GM21717 (cell line): ENCODE data around the gene EXOC2.
A peak's percentile ranks its signal among the peaks of the same experiment; 100 is the strongest.

ENCODE experiments used
- ATAC-seq: cut with Tn5 transposase; IDR thresholded peaks from one replicate; pipeline ENCODE4 v1.9.1; 2021; ENCODE audit warnings: mild to moderate bottlenecking, moderate library complexity; ENCODE audit not compliant: unreplicated experiment

EXOC2 gene

DNA sequence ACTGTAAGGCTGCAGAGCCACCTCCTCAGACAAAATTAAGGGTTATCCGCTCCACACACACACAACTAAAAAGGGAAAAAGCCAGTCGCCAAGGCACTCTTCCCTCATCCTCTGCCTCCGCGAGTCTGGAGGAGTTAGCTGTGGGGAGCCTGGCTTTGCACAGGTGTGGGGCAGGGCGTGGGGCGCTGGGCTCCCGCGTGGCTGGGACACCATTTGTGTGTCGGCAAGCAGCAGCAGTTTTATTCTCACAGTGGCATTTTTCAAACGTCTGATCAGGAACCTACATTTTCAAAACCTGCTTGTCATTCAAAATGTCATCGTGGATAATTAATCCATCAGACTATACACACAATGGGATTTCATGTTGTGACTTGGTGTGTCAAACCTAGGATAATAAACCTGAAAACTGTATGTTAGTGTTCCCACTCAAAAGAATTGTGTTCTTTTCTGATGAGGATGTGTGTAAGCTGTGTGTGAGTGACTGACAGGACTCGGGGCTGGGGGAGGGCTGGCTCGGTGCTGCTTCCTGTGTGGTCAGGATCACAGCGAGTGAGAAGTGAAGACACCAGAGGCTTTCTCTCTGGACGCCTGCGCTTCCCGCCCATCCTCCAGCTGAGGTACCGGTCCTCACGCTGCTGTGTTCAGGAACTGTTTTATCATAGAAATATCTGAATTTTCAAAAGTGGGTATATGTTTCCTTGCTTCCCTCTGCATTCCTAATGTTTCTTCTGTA is 218.3 kb downstream of the EXOC2 start:
- peak; percentile 66 for ATAC-seq

DNA sequence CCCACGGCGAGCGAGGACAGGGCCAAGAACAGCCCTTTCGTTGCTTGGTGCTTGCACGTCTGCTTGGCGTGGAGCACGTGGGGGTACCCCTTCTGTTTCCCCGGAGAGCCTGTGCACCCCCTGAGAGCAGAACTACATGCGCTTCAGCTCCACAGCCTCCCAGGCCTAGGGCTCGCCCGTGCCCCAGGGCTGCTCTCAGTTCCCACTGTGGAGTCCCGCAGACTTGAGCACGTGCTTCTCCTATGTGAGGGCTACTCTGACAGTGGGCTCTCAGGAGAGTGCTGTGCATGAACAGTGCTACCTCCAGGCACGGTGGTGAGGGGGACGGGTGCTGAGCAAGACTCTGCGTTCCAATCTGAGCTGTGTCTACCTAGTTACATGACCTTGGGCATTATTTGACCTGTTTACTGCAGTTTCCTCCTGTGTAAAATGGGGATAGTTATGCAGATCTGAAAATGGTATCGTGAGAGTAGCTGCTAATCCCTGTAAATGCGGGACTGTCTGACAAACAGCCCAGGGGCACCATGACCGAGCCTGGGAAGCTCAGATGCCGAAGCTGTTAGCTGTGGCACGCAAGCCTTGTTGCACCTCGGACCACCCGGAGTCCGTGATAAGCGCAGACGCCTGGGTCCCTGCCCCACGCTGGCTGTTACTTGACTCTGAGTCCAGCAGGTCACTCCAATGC is 219.0 kb downstream of the EXOC2 start:
- no peak for ATAC-seq

DNA sequence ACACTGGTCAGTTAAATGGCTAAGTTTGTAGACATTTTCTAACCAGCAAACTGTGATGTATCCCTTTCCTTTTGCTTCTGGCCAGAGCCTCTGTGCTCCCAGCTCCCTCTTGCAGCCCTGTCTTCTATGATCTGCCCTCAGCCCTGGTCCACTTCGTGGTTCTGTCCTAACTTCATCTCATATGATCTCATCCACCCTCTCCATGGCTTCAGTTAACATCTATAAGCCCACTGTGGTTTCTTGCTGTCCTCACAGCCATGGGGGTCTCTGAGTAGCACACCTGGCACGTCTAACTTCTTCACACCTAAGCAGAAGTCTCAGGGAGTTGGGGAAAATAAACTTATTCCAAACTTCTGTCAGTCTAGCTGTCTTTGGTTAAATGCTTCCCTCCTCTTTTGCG is 219.6 kb downstream of the EXOC2 start:
- ATAC-seq, result no peak

DNA sequence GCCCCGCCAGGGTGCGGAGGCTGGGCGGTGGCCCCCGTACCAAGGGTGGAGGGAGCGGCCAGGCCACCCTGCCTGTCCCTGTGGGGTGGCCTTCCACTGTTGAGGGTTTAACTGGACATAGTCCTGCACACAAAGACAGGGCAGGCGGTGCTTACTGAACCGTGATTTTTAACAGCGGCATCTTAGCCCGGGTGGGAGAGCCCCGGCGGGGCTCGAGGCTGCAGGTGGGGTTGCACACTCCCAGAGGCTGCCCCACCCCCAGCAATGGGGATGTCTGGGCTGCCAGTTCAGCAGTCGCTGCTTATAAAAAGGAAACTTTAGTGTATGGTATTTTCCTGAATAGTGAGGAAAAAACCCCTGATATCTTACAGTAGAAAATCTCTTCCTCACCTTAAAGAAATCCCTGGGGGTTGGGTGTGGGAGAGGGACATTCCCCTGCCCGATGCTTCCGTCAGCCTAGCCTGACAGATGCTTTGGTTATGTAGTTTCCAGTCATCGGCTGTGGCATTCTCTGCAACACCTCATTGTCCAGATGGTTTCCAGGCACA is 222.0 kb downstream of the EXOC2 start:
- peak; percentile 53 for ATAC-seq

DNA sequence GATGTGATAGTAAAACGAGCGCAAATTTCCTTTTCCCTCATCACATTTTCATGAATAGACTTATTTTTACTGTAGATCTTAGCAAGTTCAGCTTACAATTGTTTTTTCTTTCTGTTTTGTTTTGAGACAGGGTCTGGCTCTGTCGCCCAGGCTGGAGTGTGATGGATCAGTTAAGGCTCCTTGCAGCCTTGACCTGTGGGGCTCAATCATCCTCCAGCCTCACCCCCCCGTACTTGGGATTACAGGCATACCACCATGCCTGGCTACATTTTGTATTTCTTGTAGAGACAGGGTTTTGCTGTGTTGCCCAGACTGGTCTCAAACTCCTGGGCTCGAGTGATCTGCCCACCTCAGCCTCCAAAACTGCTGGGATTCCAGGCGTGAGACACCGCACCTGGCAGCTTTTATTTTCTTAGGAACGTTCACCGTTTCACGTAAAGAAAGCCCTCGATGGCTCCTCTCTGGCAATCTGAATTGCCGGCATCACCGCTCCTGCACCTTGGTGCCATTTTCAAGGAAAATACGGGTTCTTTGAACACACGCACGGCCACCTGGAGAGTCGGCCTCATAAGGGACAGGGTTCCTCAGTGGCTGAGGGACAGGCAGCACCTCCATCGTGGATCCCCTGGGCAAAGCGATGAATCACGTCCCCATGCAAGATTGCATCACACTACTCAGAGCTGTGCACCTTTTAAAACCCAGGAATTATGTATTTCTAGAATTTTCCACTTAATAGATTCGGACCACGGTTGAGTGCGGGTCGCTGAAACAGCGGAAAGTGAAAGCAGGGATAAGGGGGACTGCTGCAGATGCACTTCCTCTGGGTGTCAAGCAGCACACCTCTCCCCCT is 222.7 kb downstream of the EXOC2 start:
- ATAC-seq, result no peak

DNA sequence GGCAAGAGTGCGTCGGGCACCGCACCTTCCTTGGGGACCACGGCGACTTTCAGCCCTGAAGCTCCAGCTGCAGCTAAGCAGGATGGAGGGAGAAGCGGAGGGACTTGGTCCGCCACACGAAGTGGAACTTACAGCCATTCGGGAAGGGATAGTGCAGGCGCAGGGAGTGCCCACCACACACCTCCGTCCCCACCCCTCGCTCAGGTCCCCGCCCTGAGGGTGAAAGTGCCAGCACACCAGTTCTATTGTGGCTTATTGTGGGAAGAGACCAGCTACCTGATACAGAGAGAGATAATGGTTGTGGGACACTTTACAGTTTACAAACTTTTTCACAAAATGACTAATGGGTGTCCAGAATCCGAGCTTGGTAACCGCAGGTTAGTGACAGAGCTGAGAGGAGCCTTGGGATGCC is 225.3 kb downstream of the EXOC2 start:
- ATAC-seq, result no peak

DNA sequence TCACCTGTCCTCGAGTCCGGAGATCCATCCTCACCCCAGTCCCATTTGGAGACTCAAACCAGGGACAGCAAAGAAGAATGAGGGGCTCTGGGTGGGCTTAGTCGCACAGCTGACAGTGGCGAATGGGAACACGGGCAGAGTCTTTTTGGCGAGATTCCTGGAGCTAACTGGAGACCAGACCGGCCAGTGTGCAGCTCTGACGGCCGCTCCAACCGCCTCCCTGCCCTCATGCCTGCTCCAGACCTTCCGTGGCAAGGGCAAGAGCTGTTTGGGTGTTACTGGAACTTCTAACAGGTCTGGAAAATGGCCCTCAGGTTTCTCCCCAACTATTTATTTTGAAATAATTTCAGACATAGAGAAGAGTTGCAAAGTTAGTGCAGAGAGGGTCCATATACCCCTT is 225.8 kb downstream of the EXOC2 start:
- no peak for ATAC-seq

DNA sequence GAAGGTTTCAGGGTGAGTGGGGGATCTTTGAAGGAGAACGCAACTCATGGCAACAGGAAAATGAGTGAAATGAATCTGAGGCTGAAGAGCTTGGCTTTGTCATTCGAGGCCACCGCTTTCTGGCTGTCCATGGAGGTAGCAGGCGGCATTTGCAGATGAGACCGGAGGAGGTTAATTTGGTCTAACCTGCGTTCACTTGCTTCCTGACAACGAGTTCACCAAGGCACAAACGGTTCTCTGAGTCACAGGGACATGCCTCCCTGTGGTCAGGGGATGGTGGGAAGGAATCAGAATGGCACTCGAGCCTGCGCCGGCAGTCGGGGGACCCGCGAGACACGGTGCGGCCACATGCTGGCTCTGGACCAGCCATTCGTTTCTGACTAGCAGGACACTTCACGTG is 226.4 kb downstream of the EXOC2 start:
- no peak for ATAC-seq

DNA sequence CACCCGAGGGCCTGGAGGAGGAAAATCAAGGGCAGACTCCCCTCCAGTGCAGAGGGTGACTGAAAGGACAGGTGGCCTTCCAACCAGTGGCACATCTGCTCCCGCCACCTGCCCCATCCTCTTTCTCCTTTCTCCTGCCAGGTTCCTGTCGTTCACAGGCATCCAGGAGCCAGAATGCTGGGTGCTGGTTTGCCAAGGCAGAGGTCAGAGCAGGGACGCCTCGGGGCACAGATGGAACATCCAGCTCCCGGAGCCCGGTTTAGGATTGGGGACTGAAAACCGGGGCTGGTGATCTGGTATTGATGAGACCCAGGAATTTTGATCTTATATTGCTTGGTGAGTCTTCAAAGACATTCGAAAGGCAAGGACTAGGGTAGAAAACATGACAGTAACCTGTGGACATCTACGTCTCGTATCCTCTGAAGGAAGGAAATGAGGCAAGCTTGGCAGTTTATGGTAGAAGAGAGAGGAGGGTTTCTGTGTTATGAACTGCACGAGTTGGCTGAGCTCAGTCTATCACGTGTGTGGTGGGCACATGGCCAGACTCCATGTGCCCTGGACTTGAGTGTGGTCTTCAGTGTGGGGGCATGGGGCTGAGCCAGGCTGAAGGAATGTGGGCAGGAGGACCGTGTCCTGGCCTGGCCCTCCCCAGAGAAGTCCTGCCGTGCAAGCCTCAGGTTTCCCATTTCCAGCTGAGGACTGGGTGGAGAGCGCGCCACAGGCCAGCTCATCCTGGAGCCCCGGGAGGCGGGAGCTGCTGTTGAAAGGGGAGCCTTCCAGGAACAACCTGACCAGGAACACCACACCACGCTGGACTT is 227.2 kb downstream of the EXOC2 start:
- no peak for ATAC-seq

DNA sequence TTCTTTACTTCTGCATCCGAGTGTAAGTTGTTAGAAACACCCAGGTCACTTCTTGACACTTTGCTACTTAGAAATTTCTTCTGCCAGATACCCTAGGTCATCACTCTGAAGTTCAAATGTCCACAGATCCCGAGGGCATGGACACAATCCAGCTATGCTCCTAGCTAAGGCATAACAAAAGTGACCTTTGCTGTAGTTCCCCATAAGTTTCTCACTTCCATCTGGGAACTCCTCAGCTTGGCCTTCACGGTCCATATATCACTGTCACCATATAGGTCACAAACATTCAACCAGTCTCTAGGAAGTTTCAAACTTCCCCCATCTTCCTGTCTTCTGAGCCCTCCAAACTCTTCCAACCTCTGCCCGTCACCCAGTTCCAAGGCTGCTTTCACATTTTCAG is 236.1 kb downstream of the EXOC2 start:
- ATAC-seq, result no peak

DNA sequence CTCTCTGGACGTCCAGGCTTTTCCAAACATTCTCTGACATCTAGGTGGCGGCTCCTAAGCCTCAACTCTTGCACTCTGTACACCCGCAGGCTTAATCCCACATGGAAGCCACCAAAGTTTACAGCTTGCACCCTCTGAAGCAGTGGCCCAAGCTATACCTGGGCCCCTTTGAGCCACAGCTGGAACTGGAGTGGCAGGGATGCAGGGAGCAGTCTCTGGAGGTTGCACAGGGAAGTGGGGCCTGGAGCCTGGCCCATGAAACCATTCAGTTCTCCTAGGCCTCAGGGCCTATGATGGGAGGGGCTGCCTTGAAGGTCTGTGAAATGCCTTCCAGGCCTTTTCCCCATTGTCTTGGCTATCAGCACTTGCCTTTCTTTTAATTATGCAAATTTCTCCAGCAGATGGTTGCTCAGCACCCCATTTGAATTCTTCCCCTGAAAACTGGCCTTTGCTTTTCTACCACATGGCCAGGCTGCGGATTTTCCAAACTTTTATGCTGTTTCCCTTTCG is 236.5 kb downstream of the EXOC2 start:
- no peak for ATAC-seq

DNA sequence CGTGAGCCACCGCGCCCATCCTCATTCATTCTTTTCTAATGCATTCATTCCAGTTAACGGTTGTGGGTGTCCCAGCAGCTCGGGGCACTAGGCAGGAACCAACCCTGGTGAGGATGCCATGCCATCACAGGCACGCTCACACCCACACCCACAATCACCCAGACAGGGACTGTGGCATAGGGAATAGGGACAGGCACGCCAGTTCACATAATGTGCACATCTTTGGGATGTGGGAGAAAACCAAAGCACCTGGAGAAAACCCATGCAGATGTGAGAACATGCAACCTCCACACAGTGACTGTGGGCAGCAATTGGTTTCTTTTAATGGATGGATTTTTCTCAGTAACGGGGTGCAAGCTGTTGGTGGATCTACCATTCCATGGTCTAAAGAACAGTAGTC is 237.1 kb downstream of the EXOC2 start:
- ATAC-seq, result no peak

DNA sequence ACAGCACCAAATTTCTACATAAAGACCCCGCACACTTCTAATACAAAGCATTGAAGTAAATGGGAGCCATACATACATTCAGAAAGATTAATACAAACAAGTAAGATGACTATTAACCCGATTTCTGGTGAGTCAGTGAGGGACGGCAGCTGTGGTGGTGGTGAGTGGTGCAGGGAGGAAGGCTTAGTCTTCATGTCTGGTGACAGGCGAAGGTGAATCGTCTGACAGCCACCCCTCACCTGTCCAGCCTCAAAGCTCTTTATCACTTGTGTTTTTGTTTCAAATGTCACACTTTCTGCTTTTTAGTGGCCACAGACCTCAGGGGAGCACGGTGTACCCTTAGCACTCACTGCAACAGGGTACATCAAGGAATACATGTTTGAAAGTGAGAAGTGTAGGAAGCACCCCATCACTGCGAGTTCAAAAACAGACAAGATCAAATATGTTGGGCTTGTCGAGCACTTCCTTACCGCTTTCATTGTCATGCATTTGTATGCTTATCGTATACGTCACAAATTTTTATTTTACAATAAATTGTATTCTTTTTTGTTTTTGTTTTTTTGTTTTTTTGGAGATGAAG is 237.8 kb downstream of the EXOC2 start:
- no peak for ATAC-seq

DNA sequence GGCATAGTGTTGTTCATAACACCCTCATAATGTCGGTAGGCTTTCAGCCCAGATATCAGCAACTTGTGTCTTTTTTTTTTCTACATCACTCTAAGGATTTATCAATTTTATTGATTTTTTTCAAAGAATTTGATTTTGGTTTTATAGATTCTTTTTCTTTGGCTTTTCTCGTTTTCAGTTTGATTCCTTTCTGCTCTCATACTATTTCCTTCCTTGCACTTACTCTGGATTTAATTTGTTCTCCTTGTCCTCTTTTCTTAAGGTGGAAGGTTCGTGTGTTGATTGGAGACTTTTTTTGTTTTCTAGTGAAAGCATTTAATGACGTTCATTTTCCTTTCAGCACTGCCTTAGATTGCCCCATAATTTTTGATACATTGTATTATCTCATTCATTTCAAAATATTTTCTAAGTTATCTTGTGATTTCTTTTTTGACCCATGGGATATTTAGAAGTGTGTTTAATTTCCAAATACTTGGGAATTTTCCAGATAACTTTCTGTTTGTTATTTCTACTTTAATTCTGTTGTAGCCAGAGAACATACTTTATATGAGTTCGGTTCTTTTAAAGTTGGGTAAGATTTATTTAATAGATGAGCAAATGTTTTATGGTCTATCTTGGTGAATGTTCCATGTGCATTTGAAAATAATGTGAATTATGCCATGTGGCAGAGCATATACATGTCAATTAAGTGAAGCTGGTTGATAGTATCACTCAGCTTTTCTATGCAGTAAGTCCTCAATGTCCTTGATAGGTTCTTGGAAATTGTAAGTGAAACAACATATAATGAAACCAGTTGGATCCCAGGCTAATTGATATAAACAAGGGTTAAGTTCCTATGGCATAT is 238.6 kb downstream of the EXOC2 start:
- ATAC-seq, result no peak

DNA sequence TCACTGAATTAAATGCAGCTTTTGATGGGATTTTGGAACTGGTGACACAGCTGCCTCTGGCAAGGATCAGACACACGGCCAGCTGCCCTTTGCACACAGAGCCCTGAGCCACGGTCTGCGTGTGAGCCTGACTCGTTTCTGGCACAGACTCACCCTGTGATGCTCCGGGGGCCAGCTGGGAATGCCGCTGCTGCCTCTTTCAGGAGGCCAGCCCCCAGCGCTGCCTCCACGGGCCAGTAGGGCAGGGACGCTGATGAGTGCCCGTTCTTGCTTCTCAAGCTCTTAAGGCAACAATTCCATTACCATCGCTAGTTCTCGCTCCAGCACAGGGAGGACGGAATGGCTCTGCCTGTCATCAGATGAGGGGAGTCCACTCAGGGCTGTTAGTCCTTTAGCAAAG is 239.8 kb downstream of the EXOC2 start:
- no peak for ATAC-seq

DNA sequence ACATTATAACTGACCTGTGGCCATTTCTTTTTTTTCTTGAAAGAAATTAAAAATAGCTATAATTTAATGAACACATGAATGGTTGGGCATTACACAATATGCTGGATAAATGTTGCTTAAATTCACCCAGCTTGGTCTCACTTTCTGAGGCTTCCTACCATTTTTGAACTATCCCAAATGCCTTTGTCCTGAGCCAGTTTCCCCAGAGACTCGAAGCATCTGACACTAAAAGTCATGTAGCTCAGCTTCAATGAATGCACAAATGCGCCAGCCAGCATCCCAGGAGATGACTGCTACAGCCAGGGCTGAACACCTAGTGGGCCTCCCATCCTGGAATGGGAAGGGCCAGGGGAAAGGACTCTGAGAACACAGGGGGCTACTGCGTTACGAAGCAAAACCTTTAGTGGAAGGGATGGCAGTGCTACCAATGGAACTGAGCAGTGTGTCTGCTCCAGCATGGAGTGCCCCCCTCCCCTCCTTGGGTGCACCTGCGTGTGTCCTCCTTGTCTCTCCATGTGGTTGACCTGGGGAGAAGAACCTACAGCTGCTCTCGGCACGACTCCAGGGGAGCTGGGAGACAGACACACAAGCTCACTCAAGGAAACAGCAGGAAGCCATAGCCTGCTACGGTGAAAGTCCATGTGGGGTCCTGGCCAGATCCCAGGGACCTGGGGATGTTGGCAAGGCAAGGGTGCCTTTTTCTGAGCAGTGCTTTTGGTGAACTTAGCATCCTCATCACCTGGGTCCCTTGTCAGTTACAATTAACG is 240.5 kb downstream of the EXOC2 start:
- ATAC-seq, result no peak

DNA sequence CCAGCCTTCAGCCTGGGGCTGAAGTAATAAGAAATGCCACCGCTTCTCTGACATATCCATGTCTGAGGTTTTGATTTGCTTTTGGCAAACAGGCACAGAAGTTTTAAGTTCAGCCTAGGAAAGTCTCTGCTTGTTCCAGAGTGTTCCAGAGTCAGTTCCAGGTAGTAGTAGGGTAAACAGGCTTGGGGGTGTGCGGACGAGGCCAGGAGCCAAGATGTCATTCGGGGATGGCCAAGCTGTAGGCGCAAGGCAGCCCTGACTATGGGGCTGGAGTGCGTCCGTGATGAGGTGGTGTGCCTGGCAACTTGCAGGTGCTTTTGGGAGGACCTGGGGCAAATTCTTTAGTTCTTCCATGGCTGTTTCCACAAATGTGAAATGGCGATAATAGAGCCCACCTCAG is 241.1 kb downstream of the EXOC2 start:
- no peak for ATAC-seq

DNA sequence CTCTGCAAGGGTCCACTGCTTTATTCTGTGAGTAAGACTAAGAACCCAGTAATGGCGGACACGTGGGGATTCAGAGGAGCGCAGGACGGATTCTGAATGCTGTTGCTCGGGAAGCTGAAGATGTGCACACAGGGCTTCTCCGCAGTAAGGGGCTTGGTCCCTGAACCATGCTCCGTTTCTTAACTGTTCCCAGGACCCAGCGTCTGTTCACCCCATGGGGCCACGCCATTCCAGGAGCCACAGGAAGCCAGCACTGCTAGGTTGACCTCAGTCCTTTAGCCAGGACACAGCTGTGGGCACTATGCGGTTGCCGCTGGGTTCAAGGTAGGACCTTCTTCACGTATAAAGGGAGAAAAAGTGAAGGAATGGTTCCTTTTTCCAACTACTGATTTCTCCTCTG is 241.6 kb downstream of the EXOC2 start:
- no peak for ATAC-seq
